ENCODE measurements around the gene CHRNA4. TPM values are rescaled to one million over a fixed set of nuclear protein-coding genes. Genes with fewer than 3 reads are reported as not detected.

The CHRNA4 gene
- total RNA-seq, 2 donors from 2014 or later: not detected

- no peak for DNase-seq
- H3K36me3 Mint-ChIP-seq (ENCODE audit: insufficient read depth in 2 of 2): no peaks in the 10 kb centered on the region
- H3K9me3 Mint-ChIP-seq: no peaks in the 10 kb centered on the region
- H3K27ac Mint-ChIP-seq: no peak overlapping the region
- H3K4me3 Mint-ChIP-seq: no peak overlapping the region
- no peak for ATAC-seq (replicated peaks in 1 of 2)
- H3K4me1 Mint-ChIP-seq (ENCODE audit: low read depth): no peaks in the 10 kb centered on the region
- H3K27me3 Mint-ChIP-seq (ENCODE audit: low read depth): no peaks in the 10 kb centered on the region
Measured at GRCh38 chr20:63322146-63322932, 38.8 kb downstream of the CHRNA4 start.

DNA sequence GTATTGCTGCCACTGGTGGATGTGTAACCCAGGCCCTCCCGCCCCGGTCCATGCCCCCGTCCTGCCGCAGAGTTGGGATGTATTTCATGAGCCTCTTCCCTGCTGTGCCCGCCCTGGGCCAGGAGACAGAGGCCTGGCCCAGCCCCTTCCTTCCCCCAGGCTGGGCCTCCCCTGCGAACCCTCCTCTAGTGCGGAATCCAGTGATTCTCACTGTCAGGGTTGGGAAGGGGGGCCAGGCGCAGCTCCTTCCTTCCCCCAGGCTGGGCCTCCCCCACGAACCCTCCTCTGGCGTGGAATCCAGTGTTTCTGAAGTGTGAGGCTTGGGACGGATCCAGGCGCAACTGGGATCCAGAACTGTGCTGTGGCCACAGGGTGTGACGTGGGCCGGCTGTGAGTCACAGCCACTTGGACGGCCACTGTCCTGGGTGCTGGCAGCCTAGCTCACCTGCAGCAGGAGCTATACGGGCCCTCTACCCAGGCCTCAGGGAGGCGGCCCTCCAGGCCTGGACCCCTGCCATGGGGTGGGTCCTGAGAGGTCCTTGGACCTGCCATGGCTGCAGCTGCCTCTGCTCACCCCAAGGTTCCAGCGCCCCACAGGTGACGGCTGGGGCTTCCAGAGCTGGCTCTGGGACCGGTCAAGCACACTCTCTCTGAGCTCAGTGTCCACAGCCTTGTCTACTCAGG lies 39.9 kb downstream of the CHRNA4 start:
- Mint-ChIP-seq H3K4me3 (no peak overlapping the region), H3K27ac (no peak overlapping the region), H3K9me3 (no peaks in the 10 kb centered on the region), H3K4me1 (ENCODE audit: low read depth) (no peaks in the 10 kb centered on the region), H3K36me3 (ENCODE audit: insufficient read depth in 2 of 2) (no peaks in the 10 kb centered on the region), H3K27me3 (ENCODE audit: low read depth) (no peaks in the 10 kb centered on the region)
- no peak for ATAC-seq (replicated peaks in 1 of 2)
- DNase-seq: no peak

DNA sequence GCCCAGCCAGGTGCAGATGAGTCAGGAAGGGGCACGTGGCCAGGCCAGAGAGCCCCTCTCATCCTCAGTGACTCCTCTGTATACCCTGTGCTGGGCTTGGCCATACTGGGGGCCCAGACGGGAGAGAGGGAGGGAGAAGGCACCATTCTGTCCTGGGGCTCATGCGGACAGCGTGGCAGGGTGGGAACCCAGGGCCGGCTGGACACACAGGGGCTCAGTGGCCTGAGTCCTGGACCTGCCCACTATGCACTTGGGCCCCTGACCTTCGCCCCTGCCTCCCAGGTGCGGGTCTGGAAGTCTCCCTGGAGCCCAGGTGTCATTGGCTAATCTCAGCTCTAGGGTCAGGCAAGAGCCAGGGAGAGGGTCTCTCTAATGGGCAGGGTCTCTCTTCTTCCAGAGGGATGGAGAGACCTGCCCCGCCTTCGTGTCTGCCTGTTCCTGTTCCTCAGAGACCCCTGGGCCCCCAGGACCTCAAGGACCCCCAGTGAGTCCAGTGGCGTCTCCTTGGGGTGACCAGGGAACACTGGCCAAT lies 40.5 kb downstream of the CHRNA4 start:
- Mint-ChIP-seq H3K4me3 (no peak overlapping the region), H3K9me3 (no peaks in the 10 kb centered on the region), H3K27ac (no peak overlapping the region), H3K27me3 (ENCODE audit: low read depth) (no peaks in the 10 kb centered on the region), H3K4me1 (ENCODE audit: low read depth) (no peaks in the 10 kb centered on the region), H3K36me3 (ENCODE audit: insufficient read depth in 2 of 2) (no peaks in the 10 kb centered on the region)
- no peak for DNase-seq
- ATAC-seq (replicated peaks in 1 of 2): no peak

DNA sequence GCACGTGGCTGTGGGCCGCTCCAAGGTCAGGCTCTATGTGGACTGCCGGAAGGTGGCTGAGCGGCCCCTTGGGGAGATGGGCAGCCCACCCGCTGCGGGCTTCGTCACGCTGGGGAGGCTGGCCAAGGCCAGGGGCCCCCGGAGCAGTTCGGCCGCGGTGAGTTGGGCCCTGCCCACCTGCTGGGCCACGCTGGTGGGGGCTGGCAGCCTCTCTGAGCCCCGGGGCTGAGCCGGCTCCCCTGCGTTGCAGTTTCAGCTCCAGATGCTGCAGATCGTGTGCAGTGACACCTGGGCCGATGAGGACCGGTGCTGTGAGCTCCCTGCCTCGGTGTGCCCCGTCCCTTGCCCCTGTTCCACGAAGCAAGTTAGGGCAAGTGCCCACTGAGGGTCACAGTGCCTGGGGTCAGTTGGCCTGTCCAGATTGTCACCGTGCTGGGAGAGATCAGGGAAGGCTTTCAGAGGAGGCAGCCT lies 41.1 kb downstream of the CHRNA4 start:
- Mint-ChIP-seq H3K27me3 (ENCODE audit: low read depth) (no peaks in the 10 kb centered on the region), H3K27ac (no peak overlapping the region), H3K4me1 (ENCODE audit: low read depth) (no peaks in the 10 kb centered on the region), H3K4me3 (no peak overlapping the region), H3K9me3 (no peaks in the 10 kb centered on the region), H3K36me3 (ENCODE audit: insufficient read depth in 2 of 2) (no peaks in the 10 kb centered on the region)
- ATAC-seq (replicated peaks in 1 of 2) (no peak), DNase-seq (no peak)

- no peaks in the 10 kb centered on the region for H3K4me1 Mint-ChIP-seq (ENCODE audit: low read depth)
- no peak overlapping the region for H3K27ac Mint-ChIP-seq
- no peak for ATAC-seq (replicated peaks in 1 of 2)
- H3K9me3 Mint-ChIP-seq: no peaks in the 10 kb centered on the region
- H3K27me3 Mint-ChIP-seq (ENCODE audit: low read depth): no peaks in the 10 kb centered on the region
- DNase-seq: no peak
- H3K36me3 Mint-ChIP-seq (ENCODE audit: insufficient read depth in 2 of 2): no peaks in the 10 kb centered on the region
- H3K4me3 Mint-ChIP-seq: no peak overlapping the region
Measured at GRCh38 chr20:63319164-63320040, 41.7 kb downstream of the CHRNA4 start.

GRCh38 chr20:63318391-63319163 lies 42.6 kb downstream of the CHRNA4 start:
- H3K27me3 Mint-ChIP-seq (ENCODE audit: low read depth): no peaks in the 10 kb centered on the region

GRCh38 chr20:63317601-63318291 lies 43.4 kb downstream of the CHRNA4 start:
- H3K27me3 Mint-ChIP-seq (ENCODE audit: low read depth): no peaks in the 10 kb centered on the region
- H3K9me3 Mint-ChIP-seq: no peaks in the 10 kb centered on the region
- H3K27ac Mint-ChIP-seq: no peak overlapping the region
- DNase-seq (no peak), ATAC-seq (replicated peaks in 1 of 2) (no peak)
- H3K36me3 Mint-ChIP-seq (ENCODE audit: insufficient read depth in 2 of 2): no peaks in the 10 kb centered on the region
- H3K4me3 Mint-ChIP-seq: no peak overlapping the region
- H3K4me1 Mint-ChIP-seq (ENCODE audit: low read depth): no peaks in the 10 kb centered on the region

More at GRCh38 chr20:63318391-63319163, 42.6 kb downstream of the CHRNA4 start:
- H3K4me1 Mint-ChIP-seq (ENCODE audit: low read depth): no peaks in the 10 kb centered on the region
- DNase-seq (no peak), ATAC-seq (replicated peaks in 1 of 2) (no peak)
- no peaks in the 10 kb centered on the region for H3K36me3 Mint-ChIP-seq (ENCODE audit: insufficient read depth in 2 of 2)
- no peak overlapping the region for H3K27ac Mint-ChIP-seq
- H3K9me3 Mint-ChIP-seq: no peaks in the 10 kb centered on the region
- H3K4me3 Mint-ChIP-seq: no peak overlapping the region

- Mint-ChIP-seq H3K27ac (no peak overlapping the region), H3K4me1 (ENCODE audit: low read depth) (no peaks in the 10 kb centered on the region), H3K27me3 (ENCODE audit: low read depth) (no peaks in the 10 kb centered on the region)
Measured at GRCh38 chr20:63317061-63317460, 44.1 kb downstream of the CHRNA4 start.

DNA sequence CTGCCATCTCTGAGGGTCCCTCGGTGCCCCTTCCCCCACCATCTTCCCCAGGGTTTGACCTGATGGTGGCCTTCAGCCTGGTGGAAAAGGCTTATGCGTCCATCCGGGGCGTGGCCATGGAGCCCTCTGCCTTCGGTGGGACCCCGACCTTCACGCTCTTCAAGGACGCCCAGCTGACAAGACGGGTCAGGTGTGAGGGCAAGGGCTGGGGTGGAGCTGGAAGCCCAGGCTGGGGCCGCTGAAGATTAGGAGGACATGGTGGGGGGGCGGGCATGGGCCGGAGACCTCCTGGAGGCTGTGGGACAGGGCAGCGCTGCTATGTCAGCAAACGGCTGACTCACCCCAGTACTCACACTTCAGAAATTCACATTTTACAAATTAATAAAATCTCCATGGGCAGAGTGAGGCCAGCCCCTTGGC lies 44.6 kb downstream of the CHRNA4 start:
- H3K36me3 Mint-ChIP-seq (ENCODE audit: insufficient read depth in 2 of 2): no peaks in the 10 kb centered on the region
- no peak for DNase-seq
- H3K27ac Mint-ChIP-seq: no peak overlapping the region
- H3K4me1 Mint-ChIP-seq (ENCODE audit: low read depth): no peaks in the 10 kb centered on the region
- no peaks in the 10 kb centered on the region for H3K27me3 Mint-ChIP-seq (ENCODE audit: low read depth)
- no peak for ATAC-seq (replicated peaks in 1 of 2)
- H3K4me3 Mint-ChIP-seq: no peak overlapping the region
- H3K9me3 Mint-ChIP-seq: no peaks in the 10 kb centered on the region

More at GRCh38 chr20:63317061-63317460, 44.1 kb downstream of the CHRNA4 start:
- H3K4me3 Mint-ChIP-seq: no peak overlapping the region
- no peaks in the 10 kb centered on the region for H3K9me3 Mint-ChIP-seq
- no peaks in the 10 kb centered on the region for H3K36me3 Mint-ChIP-seq (ENCODE audit: insufficient read depth in 2 of 2)
- ATAC-seq (replicated peaks in 1 of 2) (no peak), DNase-seq (no peak)

GRCh38 chr20:63315731-63316491 lies 45.2 kb downstream of the CHRNA4 start:
- Mint-ChIP-seq H3K9me3 (no peaks in the 10 kb centered on the region), H3K4me3 (no peak overlapping the region), H3K27ac (no peak overlapping the region), H3K4me1 (ENCODE audit: low read depth) (no peaks in the 10 kb centered on the region), H3K27me3 (ENCODE audit: low read depth) (no peaks in the 10 kb centered on the region), H3K36me3 (ENCODE audit: insufficient read depth in 2 of 2) (no peaks in the 10 kb centered on the region)
- no peak for DNase-seq
- ATAC-seq (replicated peaks in 1 of 2): no peak

DNA sequence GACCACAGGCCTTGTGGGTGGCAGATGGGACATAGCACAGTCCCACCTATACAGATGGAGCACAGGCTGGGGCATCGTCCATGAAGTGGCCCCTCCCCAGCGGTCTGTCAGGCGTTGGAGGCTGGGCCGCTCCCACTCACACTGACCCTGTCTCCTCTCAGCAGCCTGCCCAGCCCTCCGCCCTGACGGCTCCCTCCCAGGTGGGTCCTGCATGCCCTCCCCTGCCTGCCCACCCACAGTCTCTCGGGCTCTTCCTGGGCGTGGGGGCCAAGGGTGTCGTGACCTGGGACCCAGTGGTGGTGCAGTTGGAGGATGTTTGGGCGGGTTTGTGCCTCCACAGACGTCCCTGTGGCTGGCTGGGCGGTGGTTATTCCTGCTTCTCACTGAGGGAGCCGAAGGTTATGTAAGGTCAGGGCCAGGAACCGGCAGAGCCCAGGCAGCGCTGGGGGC lies 45.9 kb downstream of the CHRNA4 start:
- ATAC-seq (replicated peaks in 1 of 2) (no peak), DNase-seq (no peak)
- Mint-ChIP-seq H3K36me3 (ENCODE audit: insufficient read depth in 2 of 2) (no peaks in the 10 kb centered on the region), H3K27ac (no peak overlapping the region), H3K9me3 (no peaks in the 10 kb centered on the region), H3K4me1 (ENCODE audit: low read depth) (no peaks in the 10 kb centered on the region), H3K27me3 (ENCODE audit: low read depth) (no peaks in the 10 kb centered on the region), H3K4me3 (no peak overlapping the region)

All from activated T-cell treated with anti-CD3 and anti-CD28 coated beads, Interleukin-2, amount 50 U/mL, for 72 hours (primary cell).